Endothelial cell (in vitro differentiated cells): ENCODE data around the gene MRPS31. TPM values are rescaled to one million over a fixed set of nuclear protein-coding genes. Genes with fewer than 3 reads are reported as not detected.

Experiments
- DNase-seq: peaks from one replicate; pipeline ENCODE4 v3.0.0; 2021; ENCODE audit warnings: low spot score
- H3K27ac Mint-ChIP-seq: one replicate; pipeline ENCODE4 v1.8.0; 2021; ENCODE audit warnings: mixed read lengths, inconsistent platforms; ENCODE audit not compliant: unreplicated experiment
- H3K27me3 Mint-ChIP-seq: one replicate; pipeline ENCODE4 v1.8.0; 2021; ENCODE audit warnings: mild to moderate bottlenecking, moderate library complexity, mixed read lengths, inconsistent platforms; ENCODE audit not compliant: unreplicated experiment
- H3K36me3 Mint-ChIP-seq: one replicate; pipeline ENCODE4 v1.8.0; 2021; ENCODE audit warnings: mild to moderate bottlenecking, low read depth, mixed read lengths, inconsistent platforms; ENCODE audit not compliant: unreplicated experiment
- H3K4me1 Mint-ChIP-seq: one replicate; pipeline ENCODE4 v1.8.0; 2021; ENCODE audit warnings: mild to moderate bottlenecking, mixed read lengths, inconsistent platforms; ENCODE audit not compliant: unreplicated experiment
- H3K4me3 Mint-ChIP-seq: one replicate; pipeline ENCODE4 v1.8.0; 2021; ENCODE audit warnings: mild to moderate bottlenecking, mixed read lengths, inconsistent platforms; ENCODE audit not compliant: unreplicated experiment
- H3K9me3 Mint-ChIP-seq: one replicate; pipeline ENCODE4 v1.8.0; 2021; ENCODE audit warnings: mixed read lengths, inconsistent platforms; ENCODE audit not compliant: unreplicated experiment
- total RNA-seq: library from RNA; stranded (reverse); fragmentation: NEBNext Ultra II Directional; extraction: Animal tissue kit (Norgen Biotek cat#: 25700); gene quantifications from one replicate; pipeline ENCODE4 v1.2.1, GENCODE V29; 2021; ENCODE audit not compliant: unreplicated experiment
- TF ChIP-seq, protein P1 (sequence below): fragments of 200-600 bp; sonication (generic); IDR thresholded peaks from one replicate; pipeline ENCODE4 v1.5.0; 2021; ENCODE audit warnings: antibody characterized with exemption; ENCODE audit not compliant: unreplicated experiment

MRPS31 gene
- total RNA-seq, 1 donor from 2014 or later: 16.7 TPM

DNA sequence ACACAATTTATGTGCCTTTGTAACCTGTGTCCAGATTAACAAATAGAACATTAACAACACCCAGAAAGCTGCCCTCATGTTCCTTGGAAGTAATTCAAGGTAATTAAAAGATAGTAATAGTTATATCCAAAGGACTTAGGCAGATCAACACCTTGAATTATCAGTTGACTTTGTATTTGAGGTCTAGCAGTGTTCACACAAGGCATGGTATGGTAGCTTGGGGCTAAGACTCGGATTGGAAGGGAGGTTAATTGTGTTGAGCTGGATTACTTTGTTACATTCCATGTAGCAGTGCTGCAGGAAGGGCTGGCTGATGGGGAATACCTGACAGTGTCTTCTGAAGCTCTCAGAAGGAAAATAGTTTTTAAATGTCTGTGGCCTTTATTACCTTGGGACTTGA is 35.3 kb upstream of the MRPS31 start:
- no peak for DNase-seq
- H3K36me3 Mint-ChIP-seq: peaks cover 8% of the 10 kb centered on the region
- H3K27ac Mint-ChIP-seq: no peak overlapping the region
- no peaks in the 10 kb centered on the region for H3K4me1 Mint-ChIP-seq
- TF ChIP-seq, protein P1, sequence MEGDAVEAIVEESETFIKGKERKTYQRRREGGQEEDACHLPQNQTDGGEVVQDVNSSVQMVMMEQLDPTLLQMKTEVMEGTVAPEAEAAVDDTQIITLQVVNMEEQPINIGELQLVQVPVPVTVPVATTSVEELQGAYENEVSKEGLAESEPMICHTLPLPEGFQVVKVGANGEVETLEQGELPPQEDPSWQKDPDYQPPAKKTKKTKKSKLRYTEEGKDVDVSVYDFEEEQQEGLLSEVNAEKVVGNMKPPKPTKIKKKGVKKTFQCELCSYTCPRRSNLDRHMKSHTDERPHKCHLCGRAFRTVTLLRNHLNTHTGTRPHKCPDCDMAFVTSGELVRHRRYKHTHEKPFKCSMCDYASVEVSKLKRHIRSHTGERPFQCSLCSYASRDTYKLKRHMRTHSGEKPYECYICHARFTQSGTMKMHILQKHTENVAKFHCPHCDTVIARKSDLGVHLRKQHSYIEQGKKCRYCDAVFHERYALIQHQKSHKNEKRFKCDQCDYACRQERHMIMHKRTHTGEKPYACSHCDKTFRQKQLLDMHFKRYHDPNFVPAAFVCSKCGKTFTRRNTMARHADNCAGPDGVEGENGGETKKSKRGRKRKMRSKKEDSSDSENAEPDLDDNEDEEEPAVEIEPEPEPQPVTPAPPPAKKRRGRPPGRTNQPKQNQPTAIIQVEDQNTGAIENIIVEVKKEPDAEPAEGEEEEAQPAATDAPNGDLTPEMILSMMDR: no peak
- peaks cover 3% of the 10 kb centered on the region for H3K27me3 Mint-ChIP-seq
- no peaks in the 10 kb centered on the region for H3K9me3 Mint-ChIP-seq
- no peak overlapping the region for H3K4me3 Mint-ChIP-seq

GRCh38 chr13:40803316-40803715 is 32.3 kb upstream of the MRPS31 start:
- Mint-ChIP-seq H3K9me3 (no peaks in the 10 kb centered on the region), H3K36me3 (peaks cover 3% of the 10 kb centered on the region), H3K4me1 (no peaks in the 10 kb centered on the region), H3K27me3 (peaks cover 3% of the 10 kb centered on the region), H3K4me3 (no peak overlapping the region), H3K27ac (no peak overlapping the region)
- DNase-seq: no peak
- TF ChIP-seq, protein P1: no peak

- H3K36me3 Mint-ChIP-seq: peaks cover 3% of the 10 kb centered on the region
- no peak for DNase-seq
- peaks cover 3% of the 10 kb centered on the region for H3K27me3 Mint-ChIP-seq
- H3K4me3 Mint-ChIP-seq: no peak overlapping the region
- no peaks in the 10 kb centered on the region for H3K4me1 Mint-ChIP-seq
- TF ChIP-seq, protein P1: no peak
- no peak overlapping the region for H3K27ac Mint-ChIP-seq
- H3K9me3 Mint-ChIP-seq: no peaks in the 10 kb centered on the region
Measured at GRCh38 chr13:40801255-40802217, 30.5 kb upstream of the MRPS31 start.

GRCh38 chr13:40800559-40800958 is 29.6 kb upstream of the MRPS31 start:
- TF ChIP-seq, protein P1: no peak
- Mint-ChIP-seq H3K36me3 (no peaks in the 10 kb centered on the region), H3K27me3 (peaks cover 3% of the 10 kb centered on the region), H3K27ac (no peak overlapping the region), H3K4me1 (no peaks in the 10 kb centered on the region), H3K4me3 (no peak overlapping the region), H3K9me3 (no peaks in the 10 kb centered on the region)
- no peak for DNase-seq

DNA sequence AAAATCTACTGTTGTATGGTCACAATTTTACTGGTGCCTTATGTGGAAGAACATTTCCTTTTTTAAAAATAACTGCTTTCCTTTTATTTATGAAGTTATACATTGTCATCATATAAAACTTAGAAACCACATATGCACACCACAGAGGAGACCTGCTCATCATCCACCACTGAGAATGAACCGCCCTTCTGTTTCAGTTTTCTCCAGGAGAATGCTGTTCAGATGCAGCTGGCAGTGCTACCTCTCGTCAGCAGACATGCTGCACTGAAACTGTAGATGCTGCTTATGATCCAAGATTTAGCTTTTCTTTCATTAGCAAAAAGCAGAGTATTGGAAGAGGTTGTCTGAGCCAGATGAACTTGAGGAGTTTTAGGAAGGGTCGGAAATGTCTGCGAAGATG is 28.5 kb upstream of the MRPS31 start:
- Mint-ChIP-seq H3K4me3 (no peak overlapping the region), H3K9me3 (no peaks in the 10 kb centered on the region), H3K36me3 (no peaks in the 10 kb centered on the region)

More for the DNA sequence above, 28.5 kb upstream of the MRPS31 start:
- Mint-ChIP-seq H3K4me1 (no peaks in the 10 kb centered on the region), H3K27me3 (peaks cover 3% of the 10 kb centered on the region), H3K27ac (no peak overlapping the region)
- no peak for DNase-seq
- TF ChIP-seq, protein P1: no peak
